Hindlimb muscle (tissue), 1 donor: ENCODE results near the gene TMEM139. TPM values are rescaled to one million over a fixed set of nuclear protein-coding genes. Genes with fewer than 3 reads are reported as not detected.

Experiments
- DNase-seq: peaks from one replicate; pipeline ENCODE4 v3.0.0-alpha.2; 2013
- polyA plus RNA-seq: library from polyadenylated mRNA; unstranded; fragments of 120-200 nt; gene quantifications from one replicate; pipeline ENCODE4 v1.2.1, GENCODE V29; 2013; ENCODE audit not compliant: insufficient read length

TMEM139 gene
- 0.98 TPM for polyA plus RNA-seq

DNA sequence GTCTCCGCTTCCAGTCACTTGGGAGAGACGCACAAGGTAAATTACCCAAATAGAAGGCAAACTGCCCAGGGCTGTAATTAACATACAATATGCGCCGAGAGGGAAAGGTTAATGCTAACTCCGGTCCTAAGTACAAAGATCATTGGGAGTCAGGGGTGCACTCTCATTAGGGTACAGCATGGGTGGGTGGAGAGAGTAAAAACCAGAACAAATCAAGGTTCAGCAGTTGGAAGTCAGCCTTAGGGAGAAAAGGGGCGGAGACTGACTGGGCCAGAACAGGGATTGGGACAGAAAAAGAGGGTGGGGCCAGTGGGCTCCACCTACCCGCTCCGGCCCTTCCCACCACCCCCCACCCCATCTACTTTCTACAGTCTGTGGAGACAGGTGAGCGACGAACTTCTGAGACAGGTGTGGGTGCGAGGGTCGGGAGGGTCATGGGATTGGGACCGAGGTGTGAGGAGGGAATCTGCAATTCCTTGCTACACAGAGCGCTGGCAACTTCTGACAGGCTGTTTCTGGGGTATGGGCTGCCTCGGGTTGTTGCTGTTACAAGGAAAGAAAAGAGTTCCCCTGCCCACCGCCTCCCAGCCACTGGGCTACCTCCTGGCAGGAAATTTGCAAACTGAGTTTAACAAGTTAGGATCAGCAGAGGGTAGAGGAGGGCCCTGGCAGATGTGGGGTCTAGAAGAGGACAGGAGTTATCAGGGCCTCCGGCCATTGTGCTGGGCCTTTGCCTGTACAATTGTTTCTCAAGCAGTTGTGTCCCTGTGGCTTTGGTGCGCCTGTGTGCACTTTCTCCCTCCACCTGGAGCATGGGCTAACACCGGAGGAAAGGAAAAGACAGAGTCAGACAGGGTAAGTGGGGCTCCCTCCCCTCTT, at the start of gene TMEM139:
Gene TMEM139, plus strand, starts transcription at position 368 of the 879 bp plus-strand sequence. CDS start 1,000 bp downstream, outside the sequence.
- no peak for DNase-seq

DNA sequence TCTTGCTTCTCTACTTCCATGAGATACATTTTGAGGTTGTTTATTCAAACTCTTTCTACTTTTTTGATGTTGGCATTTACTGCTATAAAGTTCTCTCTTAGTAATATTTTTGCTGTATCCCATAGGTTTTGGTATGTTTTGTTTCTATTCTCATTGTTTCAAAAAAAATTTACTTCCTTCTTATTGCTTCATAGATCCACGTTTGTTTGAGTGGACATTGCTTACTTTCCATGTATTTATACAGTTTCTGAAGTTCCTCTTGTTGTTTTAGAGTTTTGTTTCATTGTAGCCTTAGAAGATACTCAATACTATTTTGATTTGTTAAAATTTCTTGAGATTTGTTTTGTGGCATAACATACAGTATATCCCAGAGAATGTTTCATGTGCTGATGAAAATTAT, 49.2 kb upstream of the TMEM139 start:
- no peak for DNase-seq

DNA sequence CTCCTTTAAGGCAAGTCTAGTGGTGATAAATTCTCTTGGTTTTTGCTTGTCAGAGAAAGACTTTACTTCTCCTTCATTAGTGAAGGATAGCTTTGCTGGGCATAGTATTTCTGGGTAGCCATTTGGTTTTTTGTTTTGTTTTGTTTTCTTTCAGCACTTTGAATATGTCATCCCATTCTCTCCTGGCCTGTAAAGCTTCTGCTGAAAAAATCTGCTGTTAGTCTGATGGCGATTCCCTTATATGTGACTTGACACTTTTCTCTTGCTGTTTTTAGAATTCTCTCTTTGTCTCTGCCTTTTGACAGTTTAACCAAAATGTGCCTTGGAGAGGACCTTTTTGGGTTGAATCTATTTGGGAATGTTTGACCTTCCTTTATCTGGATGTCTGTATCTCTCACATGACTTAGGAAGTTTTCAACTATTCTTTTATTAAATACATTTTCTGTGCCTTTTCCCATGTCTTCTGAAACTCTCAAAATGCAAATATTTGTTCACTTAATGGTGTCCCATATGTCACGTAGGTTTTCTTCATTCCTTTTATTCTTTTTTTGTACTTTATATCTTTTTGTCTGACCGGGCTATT, 48.3 kb upstream of the TMEM139 start:
- DNase-seq, result no peak

DNA sequence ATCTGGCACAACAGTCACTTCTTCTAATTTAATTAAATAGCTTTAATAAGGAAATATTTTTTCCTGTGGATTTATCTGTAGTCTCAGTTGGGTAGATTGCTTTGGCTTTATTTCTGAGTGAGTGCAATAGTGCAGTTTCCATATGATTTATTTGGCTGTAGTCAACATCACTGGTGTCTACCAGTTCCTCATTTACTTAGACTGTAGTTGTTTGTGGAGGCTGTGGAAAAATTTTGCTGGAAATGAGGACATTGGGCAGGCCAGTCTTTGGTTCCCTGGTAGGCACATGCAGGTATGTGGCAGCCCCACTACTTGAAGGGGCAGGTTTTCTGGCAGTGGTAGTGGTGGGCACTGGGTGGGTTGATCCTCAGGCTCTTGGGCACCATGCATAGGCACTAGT, 47.4 kb upstream of the TMEM139 start:
- no peak for DNase-seq

DNA sequence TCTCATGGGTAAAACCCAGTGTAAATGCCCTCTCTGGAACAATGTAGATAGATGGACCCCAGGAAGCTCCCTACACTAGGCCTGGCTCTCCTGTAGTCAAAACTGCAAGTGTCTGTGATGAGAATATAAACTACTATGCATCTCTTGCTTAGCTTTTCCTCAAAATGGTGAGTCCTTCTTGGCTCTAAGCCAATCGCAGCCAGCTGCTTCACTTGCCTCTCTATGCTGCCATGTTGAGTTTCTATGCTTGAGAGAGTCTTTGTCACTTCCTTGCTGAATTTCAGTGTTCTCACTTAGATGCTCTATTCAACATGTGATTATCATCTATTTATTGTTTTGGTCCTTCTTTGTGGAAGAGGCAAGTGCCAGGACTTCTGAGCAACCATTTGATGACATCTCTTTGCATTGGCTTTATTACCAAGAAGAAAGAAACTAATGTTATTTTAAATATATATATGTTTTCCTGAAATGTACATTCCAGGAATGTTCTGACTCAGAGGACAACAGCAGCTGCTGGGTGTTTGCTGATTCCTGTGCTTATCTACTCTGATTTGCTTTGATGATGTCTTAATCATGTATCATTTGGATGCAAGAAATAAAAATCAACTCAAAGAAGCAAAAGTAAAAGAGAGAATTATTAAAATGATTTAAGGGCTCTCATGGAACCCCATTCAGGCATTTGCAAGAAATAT, 46.3 kb upstream of the TMEM139 start:
- no peak for DNase-seq

DNA sequence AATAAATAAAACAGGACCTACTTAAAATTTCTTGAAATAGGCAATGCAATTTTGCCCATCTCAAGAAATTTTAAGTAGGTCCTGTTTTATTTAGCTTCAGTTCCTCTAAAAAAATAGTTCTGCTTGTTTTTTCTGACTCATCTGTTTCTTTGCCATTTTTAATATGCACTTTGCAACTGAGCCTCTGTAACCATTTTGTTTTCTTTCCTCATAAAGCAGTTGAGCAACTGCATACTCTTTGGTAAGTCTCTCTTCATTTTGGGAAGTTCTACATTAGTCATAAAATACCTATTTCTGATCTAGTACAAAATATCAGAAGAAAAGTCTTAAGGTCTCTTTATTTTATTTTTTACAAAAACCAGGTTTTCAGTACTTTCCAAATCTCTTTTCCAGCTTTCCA, 44.9 kb upstream of the TMEM139 start:
- no peak for DNase-seq

DNA sequence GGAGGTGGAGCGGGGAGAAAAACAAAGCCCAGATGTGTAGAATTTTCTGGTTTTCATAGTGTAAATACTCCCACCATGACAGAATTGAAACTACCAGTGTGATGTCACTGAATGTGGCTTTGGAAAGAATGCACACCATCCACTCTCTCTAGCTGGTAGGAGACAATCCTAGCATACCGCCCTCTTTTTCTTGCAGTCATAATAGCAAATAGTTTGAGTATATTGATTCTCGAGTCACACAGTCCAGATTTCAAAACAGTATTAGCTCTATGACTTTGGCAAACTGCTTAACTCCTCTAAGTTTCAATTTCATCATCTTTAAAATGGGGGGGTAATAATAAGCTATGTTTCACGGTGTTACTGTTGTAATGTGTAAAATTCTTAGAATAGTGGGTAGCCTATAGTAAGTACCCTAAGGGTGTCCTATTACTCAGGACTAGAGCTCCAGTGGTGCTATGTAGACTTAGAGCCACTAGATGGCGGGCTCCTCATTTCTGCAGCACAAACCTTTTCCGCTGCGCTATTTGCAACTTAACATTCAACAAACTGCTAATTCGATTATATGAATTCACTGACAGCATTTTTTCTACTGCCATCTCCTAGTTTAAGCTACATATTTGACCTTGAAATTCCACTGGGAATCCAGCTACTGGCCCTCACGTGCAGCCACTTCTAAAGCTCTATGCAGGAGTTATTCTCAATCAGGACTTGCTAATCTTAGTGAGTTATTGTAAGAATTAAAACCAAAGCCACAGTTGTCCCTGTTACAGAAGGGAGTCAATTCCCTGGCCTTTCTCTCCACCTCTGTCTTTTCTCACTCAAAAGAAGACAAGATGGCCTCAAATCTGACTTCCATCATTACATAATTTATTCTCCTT, 44.2 kb upstream of the TMEM139 start:
- peak; percentile 77 for DNase-seq

DNA sequence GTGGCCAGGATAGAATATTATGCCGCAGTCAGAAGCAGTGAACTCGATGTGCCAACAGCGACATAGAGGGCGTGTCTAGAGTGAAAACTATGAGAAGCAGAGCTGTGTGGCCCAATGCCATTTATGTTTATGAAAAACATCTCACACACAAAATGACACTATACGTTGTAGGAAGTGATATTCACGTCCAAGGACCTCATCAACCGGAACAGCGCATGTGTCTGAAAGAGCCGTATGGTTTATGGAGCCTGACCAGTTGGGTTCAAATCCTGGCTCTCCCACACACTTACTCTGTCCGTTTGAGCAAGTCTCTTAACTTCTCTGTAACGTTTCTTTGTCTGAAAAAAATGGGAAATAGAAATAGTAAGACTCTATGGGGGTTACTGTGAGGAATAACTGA, 42.5 kb upstream of the TMEM139 start:
- DNase-seq, result no peak

DNA sequence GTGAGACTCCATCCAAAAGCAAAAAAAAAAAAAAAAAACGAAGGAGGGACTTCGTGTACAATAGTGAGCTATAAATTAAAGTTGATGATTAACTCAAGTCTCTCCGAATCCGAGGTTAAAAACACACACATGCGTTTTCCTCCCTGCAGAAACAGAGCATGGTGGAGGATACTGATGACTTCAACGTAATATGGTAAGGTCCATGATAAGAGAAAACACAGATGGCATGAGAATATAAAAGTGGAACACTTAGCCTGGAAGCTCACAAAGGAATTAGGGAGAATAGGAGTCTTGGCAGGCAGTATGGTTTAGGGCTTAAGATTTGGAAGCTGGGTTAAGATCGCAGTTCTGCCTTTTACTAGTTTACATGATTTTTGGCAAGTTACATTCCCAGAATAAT, 41.6 kb upstream of the TMEM139 start:
- no peak for DNase-seq

DNA sequence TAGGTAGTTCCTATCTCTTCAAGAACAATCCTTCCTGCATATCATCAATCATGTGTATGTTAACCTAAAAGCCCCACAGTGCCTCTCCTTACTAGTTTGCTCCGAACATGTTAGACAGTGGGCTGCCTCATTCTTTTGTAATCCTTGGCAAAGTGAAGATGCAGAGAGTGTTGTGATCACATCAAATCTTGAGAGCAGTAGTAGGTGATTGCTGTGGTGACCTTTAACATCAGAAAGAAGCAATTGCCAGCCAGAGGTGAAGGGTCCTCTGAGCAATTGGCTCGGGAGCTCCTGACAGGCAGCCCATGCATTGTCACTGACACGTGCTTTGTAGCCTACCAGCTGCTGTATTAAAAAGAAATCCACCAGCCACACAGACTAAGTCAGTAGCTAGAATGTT, 41.1 kb upstream of the TMEM139 start:
- DNase-seq, result no peak

DNA sequence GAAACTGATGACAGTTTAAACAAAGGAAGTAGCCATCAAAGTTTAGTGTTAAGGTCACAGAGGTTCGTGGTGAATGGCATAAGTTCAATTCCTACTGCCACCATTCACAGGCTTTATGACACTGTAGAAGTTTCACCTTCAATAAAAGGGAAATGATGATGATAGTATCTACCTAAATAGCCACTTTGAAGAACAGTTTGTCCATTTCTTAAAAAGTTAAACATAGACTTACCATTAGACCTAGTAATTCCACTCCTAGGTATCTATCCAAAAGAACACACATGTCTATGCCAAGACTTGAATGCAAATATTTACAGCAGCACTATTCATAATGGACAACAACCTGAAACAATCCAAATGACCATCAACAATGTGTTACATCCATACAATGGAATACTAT, 40.4 kb upstream of the TMEM139 start:
- no peak for DNase-seq

DNA sequence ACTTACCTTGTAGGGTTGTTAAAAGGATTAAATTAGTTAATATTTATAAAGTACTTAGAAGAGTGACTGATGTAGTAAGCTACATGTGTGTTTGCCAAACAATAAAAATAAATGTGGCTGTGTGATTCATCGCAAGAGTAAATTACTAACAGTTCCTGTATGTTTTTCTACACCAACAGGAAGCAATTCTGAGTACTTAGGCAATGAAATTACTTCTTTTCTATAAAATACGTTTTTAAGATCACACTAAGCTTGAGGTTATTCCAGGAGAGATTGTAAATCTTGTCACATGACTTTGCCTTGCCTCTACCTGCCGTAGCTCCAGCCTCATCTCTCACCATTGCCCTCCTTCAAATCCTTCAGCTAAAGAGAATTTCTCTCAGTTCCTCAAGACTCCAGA, 39.6 kb upstream of the TMEM139 start:
- DNase-seq, result no peak

DNA sequence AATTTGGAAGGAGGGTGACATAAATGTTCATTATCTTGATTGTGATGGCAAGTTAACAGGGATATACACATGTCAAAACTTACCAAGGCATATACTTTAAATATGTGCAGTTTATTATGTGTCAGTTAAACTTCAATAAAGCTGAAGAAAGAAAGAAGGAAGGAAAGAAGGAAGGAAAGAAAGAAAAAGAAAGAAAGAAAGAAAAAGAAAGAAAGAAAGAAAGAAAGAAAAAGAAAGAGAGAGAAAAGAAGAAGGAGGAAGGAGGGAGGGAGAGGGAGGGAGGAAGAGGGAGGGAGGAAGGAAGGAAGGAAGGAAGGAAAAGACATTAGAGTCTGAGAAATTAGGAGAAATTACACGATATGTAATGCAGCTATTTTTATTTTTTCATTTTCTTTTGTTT, 37.4 kb upstream of the TMEM139 start:
- DNase-seq, result no peak

DNA sequence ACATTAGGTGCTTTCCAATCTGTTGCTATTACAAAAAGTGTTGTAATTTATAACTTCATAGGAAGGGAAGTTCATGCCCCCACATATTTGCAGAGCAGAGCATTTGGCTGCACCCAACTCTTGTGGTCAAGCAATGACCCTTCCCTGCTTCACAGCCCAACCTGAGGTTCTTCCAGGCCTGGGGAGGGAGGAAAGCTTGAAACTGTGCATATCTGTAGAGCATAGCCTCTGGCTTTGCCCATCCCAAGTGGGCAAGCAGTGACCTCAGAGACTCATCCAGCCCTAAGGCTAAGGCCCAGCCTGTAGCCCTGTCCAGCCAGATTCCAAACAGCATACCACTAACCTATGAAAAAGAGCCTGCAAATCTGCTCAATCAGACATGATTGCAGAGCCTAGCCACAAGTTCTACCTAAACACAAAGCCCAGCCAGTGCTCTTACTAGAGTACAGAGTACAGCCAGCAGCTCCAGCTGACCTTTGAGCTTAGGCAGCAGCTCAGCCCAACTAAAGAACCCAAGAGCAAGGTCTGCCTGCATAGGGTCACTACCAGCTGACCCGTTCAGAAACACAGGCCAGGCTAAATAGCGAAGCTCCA, 35.9 kb upstream of the TMEM139 start:
- no peak for DNase-seq

DNA sequence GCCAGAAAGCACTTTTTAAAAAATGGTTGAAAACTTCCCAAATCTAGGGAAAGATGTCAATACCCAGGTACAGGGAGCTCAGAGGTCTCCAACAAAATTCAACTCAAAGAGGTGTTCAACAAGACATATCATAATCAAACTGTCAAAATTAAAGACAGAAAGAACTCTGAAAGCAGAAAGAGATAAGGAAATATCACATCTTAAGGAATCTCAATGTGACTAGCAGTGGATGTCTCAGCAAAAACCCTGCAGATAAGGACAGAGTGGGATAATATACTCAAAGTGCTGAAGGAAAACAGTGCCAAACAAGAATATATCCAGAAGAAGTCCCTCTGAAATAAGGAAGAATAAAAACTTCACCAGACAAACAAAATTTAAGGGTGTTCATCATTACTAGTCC, 34.6 kb upstream of the TMEM139 start:
- no peak for DNase-seq

DNA sequence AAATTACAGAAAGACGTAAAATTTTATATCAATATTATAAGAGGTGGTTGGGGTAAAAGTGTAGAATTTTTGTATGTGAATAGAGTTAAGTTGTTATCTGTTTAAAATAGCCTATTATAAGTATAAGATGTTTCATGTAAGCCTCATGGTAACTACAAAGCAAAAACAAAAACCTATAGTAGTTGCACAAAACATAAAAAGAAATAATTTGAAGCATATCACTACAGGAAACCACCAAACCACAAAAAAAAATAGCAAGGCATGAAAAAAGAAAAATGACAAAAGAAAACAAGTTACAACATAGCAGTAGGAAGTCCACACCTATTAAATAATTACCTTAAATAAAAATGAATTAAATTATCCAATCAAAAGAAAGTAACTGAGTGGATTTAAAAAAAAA, 33.9 kb upstream of the TMEM139 start:
- DNase-seq, result no peak

DNA sequence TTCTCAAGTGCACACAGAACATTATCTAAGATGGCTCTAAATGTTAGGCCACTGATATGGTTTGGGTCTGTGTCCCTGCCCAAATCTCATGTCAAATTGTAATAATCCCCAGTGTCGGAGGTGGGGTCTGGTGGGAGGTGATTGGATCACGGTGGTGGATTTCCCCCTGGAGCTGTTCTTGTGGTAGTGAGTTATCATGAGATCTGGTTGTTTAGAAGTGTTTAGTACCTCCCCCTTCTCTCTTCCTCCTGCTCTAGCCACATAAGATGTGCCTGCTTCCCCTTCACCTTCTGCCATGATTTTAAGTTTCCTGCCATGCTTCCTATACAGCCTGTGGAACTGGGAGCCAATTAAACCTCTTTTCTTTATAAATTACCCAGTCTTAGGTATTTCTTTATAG, 32.8 kb upstream of the TMEM139 start:
- DNase-seq, result no peak

DNA sequence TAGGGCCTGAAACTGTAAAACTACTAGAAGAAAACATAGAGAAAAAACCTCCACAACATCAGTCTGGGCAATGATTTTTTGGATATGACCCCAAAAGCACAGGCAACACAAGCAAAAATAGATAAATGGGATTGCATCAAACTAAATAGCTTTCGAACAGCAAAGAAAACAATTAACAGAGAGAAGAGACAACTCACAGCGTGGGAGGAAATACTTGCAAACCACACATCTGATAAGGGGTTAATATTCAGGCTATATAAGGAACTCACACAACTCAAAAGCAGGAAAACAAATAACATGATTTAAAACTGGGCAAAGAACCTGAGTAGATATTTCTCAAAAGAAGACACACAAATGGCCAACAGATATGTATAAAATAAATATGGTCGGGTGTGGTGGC, 29.2 kb upstream of the TMEM139 start:
- DNase-seq, result no peak

DNA sequence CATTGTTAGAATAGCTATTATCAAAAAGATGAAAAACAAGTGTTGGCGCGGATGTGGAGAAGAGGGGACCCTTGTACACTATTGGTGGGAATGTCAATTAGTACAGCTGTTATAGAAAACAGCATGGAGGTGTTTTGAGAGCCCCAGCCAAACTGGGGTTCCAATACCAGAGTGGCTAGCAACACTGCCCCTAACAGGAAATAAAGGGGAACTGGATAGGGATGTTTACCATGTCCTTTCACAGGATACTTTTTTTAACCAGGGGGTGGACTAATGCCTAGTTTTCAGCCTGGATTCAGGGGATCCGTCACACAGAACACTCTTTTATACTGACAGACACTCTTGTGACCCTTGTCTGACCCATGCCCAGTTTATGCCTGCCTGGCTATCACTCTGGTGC, 28.4 kb upstream of the TMEM139 start:
- no peak for DNase-seq

DNA sequence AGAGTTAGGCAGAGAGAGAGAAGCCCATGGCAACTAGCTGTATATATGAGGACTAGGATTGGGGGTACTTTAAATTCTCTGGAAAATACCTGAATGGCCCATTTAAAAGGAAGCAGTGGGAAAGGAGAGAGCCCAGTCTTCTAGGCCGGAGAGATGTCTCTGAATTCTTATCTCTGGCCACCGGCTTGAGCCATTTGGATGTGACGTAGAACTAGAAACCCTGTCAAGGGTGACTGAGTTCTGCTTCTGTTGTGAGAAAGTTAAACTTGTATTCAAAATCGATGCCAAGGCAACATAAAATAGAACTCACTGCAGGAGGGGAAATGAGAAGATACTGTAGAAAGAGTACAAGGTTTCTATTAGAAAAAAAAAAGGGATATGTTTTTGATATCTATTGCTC, 27.8 kb upstream of the TMEM139 start:
- DNase-seq, result no peak

DNA sequence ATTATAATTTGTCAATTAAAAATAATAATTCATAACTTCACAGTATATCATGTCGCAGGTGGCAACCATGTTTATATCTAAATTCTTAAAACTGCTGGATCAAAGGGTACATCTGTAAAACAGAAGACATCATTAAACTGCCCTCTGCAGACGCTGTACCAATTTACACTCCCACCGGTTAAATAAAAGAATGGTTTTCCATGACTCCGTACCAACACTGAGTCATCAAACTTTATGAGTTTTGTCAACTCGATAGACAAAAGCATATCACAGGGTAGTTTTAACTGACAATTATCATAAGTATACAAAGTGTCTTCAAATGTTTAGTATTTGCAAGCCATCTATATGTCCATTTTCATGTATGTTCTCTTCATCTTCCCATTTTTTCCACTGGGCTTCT, 27.3 kb upstream of the TMEM139 start:
- no peak for DNase-seq

DNA sequence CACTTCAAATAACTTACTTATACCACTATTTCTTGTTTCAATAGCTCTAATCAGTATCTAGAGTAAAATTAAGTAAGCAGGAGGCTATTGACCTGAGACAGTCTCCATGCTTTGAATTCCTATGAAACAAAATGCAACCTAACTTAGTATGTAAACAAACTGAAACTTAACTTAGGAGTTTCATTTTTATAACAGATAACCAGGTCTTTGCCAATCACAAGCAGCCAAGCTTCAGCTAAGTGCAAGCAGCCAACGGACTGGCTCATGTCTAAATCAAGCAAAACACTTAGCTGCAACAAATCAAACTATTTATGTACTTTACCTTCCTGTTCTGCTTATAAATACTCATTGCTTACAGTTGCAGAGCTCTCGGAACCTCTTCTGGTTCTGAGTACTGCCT, 25.9 kb upstream of the TMEM139 start:
- no peak for DNase-seq
